Chondrocyte (in vitro differentiated cells): ENCODE data around the gene TMEM127. TPM values are rescaled to one million over a fixed set of nuclear protein-coding genes. Genes with fewer than 3 reads are reported as not detected.

Experiments used
- total RNA-seq: library from RNA; stranded (reverse); gene quantifications from 3 replicates; pipeline ENCODE4 v1.2.1, GENCODE V29; 2021

Gene TMEM127
- total RNA-seq, 1 donor from 2014 or later: 54.4 TPM

Other genes starting within 250 kb of the TMEM127 start
- gene GPAT2, start 231.1 kb downstream of the TMEM127 start, total RNA-seq: not detected in 3 replicates
- 0.07 TPM in 1 of 3 replicates, not detected in the others for gene ADRA2B, start 149.4 kb downstream of the TMEM127 start, total RNA-seq
- not detected in 3 replicates for gene ASTL, start 127.5 kb downstream of the TMEM127 start, total RNA-seq
- gene DUSP2, start 120.6 kb downstream of the TMEM127 start, total RNA-seq: 0.31 to 1.3 TPM (median 1.1 TPM) in 3 replicates
- gene STARD7, start 57.2 kb downstream of the TMEM127 start, total RNA-seq: 61.0 to 81.8 TPM (median 66.1 TPM) in 3 replicates
- gene CIAO1, start 228 bp upstream of the TMEM127 start, total RNA-seq: 37.5 to 46.9 TPM (median 39.7 TPM) in 3 replicates
- gene SNRNP200, start 39.5 kb upstream of the TMEM127 start, total RNA-seq: 77.8 to 101 TPM (median 82.6 TPM) in 3 replicates
- gene ITPRIPL1, start 59.3 kb upstream of the TMEM127 start, total RNA-seq: 0.63 to 3.2 TPM (median 2.8 TPM) in 3 replicates
- gene NCAPH, start 69.8 kb upstream of the TMEM127 start, total RNA-seq: 3.7 to 5.4 TPM (median 5.2 TPM) in 3 replicates
- not detected in 3 replicates for gene NEURL3, start 239.4 kb upstream of the TMEM127 start, total RNA-seq